Progenitor cell of endocrine pancreas (in vitro differentiated cells): ENCODE results near the gene PSMA7. TPM values are rescaled to one million over a fixed set of nuclear protein-coding genes. Genes with fewer than 3 reads are reported as not detected.

Source experiments
- DNase-seq: peaks from one replicate; pipeline ENCODE4 v3.0.0; 2021; ENCODE audit warnings: low spot score; ENCODE audit not compliant: unreplicated experiment
- H3K27ac Mint-ChIP-seq: 2 replicates; pipeline ENCODE4 v1.8.0; 2021; ENCODE audit warnings: mild to moderate bottlenecking, moderate library complexity, mixed read lengths
- H3K27me3 Mint-ChIP-seq: 2 replicates; pipeline ENCODE4 v1.8.0; 2021; ENCODE audit warnings: mixed read lengths
- H3K36me3 Mint-ChIP-seq: 2 replicates; pipeline ENCODE4 v1.8.0; 2022; ENCODE audit warnings: mixed read lengths; ENCODE audit not compliant: insufficient read depth
- H3K4me1 Mint-ChIP-seq: 2 replicates; pipeline ENCODE4 v1.8.0; 2021; ENCODE audit warnings: low read depth, mixed read lengths
- H3K4me3 Mint-ChIP-seq: 2 replicates; pipeline ENCODE4 v1.8.0; 2021; ENCODE audit warnings: low read depth, mild to moderate bottlenecking, moderate library complexity, mixed read lengths
- H3K9me3 Mint-ChIP-seq: 2 replicates; pipeline ENCODE4 v1.8.0; 2021; ENCODE audit warnings: low read depth, mixed read lengths
- CTCF ChIP-seq: fragments of 200-600 bp; sonication (generic); IDR thresholded peaks from one replicate; pipeline ENCODE4 v1.5.0; 2021; ENCODE audit warnings: antibody characterized with exemption, mild to moderate bottlenecking; ENCODE audit not compliant: unreplicated experiment
- total RNA-seq: library from RNA; stranded (reverse); gene quantifications from 2 replicates; pipeline ENCODE4 v1.2.1, GENCODE V29; 2021

Gene PSMA7
- total RNA-seq, 1 donor from 2014 or later: 221 TPM

GRCh38 chr20:62122654-62123449 is 20.3 kb downstream of the PSMA7 start:
- Mint-ChIP-seq H3K36me3 (peaks cover 12% of the 10 kb centered on the region), H3K27me3 (peaks cover 14% of the 10 kb centered on the region), H3K27ac (peak overlapping the region; percentile 92), H3K4me3 (peak overlapping the region; percentile 85), H3K4me1 (peaks cover 13% of the 10 kb centered on the region), H3K9me3 (no peaks in the 10 kb centered on the region)
- no peak for TF ChIP-seq CTCF
- DNase-seq: peak; percentile 53

GRCh38 chr20:62121776-62122653 is 21.2 kb downstream of the PSMA7 start, which contains the start of gene LSM14B:
TSS of gene LSM14B (plus strand) at chr20:62122475. CDS start at chr20:62122667, 192 bp downstream.
- H3K4me1 Mint-ChIP-seq: peaks cover 13% of the 10 kb centered on the region
- peaks cover 8% of the 10 kb centered on the region for H3K36me3 Mint-ChIP-seq
- TF ChIP-seq CTCF: no peak
- peak within 1 kb of the TSS; percentile 85 for H3K4me3 Mint-ChIP-seq
- no peaks in the 10 kb centered on the region for H3K9me3 Mint-ChIP-seq
- peaks cover 20% of the 10 kb centered on the region for H3K27me3 Mint-ChIP-seq
- DNase-seq: peak; percentile 96
- H3K27ac Mint-ChIP-seq: peak within 1 kb of the TSS; percentile 92

- DNase-seq: no peak
- H3K27ac Mint-ChIP-seq: peak overlapping the region; percentile 88
Observed at GRCh38 chr20:62120990-62121775, 22.0 kb downstream of the PSMA7 start.

GRCh38 chr20:62120365-62120762 is 22.8 kb downstream of the PSMA7 start:
- H3K4me3 Mint-ChIP-seq: peak overlapping the region; percentile 30
- peaks cover 6% of the 10 kb centered on the region for H3K36me3 Mint-ChIP-seq
- peaks cover 24% of the 10 kb centered on the region for H3K27me3 Mint-ChIP-seq
- no peak for TF ChIP-seq CTCF
- DNase-seq: no peak
- no peak overlapping the region for H3K27ac Mint-ChIP-seq
- no peaks in the 10 kb centered on the region for H3K9me3 Mint-ChIP-seq
- H3K4me1 Mint-ChIP-seq: peaks cover 13% of the 10 kb centered on the region

More at GRCh38 chr20:62120990-62121775, 22.0 kb downstream of the PSMA7 start:
- TF ChIP-seq CTCF: no peak
- Mint-ChIP-seq H3K36me3 (peaks cover 6% of the 10 kb centered on the region), H3K4me3 (peak overlapping the region; percentile 82), H3K4me1 (peaks cover 13% of the 10 kb centered on the region), H3K9me3 (no peaks in the 10 kb centered on the region), H3K27me3 (peaks cover 21% of the 10 kb centered on the region)
